DMS53 (cell line): ENCODE results near the gene NTM.

ENCODE experiments used
- DNase-seq: peaks from one replicate; lab custom pipeline; 2025; lab: John Stamatoyannopoulos, UW

NTM gene

GRCh38 chr11:132075447-132075846, 705.0 kb downstream of the NTM start:
- no peak for DNase-seq

- DNase-seq: no peak
Observed at GRCh38 chr11:132077416-132077815, 707.0 kb downstream of the NTM start.

GRCh38 chr11:132078264-132079076, 708.1 kb downstream of the NTM start:
- DNase-seq: no peak

DNA sequence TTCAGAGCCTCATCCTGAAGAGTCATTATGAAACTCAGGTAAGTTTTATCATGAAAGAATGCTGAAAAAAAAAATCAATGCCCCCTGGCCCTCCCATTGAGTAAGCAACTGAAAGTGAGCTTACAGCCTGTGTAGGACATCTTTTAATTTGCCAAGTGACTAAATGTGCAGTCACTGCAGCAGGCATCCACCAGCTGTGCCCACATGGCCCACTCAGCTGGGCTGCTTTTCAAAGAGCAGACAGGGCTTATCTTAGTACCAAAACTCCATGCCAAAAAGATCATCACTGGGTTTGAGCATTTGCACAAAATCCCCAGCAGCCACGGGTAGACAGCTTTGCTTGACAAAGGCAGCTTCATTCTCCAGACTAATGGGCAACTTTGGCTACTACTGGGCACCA, 709.7 kb downstream of the NTM start:
- DNase-seq: no peak

DNA sequence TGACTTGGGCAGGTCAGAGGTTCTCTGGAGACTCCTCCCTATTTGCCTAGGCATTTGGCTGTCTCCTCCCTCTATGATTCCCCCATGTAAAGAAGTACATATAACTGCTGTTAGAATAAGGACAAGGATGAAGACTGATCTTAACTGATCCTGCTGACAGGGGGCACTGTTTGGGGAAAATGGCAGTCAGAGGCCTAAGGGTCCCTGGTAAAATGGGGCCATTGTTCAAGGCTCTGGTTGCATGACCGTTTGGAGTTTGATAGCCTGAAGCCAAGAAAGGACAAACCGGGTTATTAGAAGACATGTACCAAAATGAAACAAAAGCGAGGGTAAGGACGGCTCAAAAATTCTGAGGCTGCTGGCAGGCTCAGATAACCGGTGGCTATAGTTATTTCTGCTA, 712.2 kb downstream of the NTM start:
- no peak for DNase-seq

- DNase-seq: no peak
Observed at GRCh38 chr11:132084433-132084832, 714.0 kb downstream of the NTM start.

DNA sequence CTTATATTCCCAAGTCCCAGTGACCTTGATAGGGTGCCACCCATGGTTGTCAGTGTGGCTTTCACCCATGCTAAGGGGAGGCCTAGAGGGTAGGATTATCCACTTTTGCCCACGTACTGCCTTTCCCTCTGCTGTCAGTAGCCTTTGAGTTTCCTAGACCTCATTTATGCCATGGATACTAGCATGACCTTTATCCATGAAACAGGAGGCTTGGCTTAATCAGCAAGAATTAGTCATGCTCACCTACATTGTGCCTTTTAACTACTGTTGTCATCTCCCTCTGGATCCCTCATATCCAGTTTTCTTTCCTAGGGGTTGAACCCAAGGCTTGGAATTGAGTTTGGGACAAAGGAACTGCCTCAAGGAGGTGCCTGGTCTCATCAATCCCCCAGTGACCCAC, 716.7 kb downstream of the NTM start:
- peak; percentile 29 for DNase-seq

DNA sequence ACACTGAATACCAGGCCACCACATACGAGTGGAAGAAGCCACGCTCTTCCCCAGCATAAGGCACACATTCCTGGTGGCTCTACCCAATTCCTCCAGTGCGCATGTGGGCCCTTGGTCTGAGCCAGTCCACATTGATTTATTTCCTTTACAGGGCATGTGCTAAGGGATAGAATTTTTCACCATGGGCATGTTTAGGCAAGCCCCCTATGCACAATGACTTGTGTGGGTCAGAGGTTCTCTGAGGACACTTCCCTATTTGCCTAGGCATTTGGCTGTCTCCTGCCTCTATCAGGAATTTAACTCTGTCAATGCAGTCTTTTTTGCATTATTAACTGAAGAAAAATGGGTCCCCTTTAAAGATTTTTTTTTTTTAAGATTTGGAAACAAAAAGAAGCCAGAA, 718.1 kb downstream of the NTM start:
- no peak for DNase-seq

- no peak for DNase-seq
Observed at GRCh38 chr11:132093536-132094259, 723.3 kb downstream of the NTM start.

DNA sequence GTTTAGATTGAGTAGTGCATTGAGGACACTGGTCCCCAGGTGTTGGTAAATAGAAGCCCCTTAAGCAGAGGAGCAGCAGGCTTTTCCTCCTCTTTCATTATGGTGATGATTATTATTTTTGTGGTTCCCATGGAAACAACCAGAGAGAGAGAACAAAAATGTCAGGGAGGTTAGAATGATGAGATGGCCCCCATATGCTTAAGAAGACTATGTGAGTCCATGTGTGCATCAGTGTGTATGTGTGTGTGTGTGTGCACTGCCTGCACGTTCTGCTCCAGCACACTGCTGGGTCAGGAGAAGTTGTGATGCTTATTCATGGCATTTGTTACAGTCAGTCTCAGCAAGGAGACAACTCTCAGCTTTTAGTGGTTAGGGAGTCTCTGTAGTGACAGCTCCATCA, 724.2 kb downstream of the NTM start:
- no peak for DNase-seq

DNA sequence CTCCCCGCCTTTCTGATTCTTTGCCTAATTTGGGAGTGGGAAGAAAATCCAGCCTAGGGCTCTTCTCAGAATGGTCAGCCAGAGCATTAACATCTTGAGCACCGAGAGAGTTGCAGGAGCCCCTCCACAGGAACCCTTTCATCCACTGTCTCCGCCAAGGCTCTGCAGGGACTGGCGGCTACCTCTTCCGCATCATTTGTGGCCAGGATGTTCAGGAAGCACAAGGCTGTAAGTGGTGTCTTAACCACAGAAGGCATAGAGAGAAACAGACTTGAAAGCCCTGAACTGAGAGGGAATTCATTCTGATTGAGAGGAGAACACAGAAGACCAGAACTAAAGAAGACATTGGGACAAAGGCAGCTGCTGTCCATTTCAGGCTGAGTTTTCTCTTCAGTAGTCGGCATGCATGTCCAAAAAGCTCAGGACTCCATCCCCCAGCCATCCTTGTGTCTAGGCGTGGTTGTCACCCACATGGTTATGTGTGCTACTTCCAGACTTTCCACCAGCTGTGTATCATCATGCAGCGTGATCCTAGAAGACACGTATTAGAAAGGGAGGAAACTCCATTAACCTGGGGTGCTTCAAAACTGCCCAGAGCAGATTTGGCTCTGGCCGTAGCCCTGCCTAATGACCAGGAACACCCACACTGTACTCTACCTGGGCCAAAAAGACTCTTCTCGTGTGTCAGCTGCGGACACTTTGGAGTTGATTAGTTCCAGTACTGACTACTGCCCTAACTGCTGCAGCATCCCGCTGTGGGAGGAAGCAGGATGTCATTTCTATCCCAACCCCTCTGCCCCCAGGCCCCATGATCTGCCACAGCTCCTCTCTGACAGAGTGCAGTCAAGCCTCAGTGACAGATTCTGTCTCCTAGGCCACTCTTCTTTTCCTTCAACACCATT, 725.1 kb downstream of the NTM start:
- DNase-seq: no peak

DNA sequence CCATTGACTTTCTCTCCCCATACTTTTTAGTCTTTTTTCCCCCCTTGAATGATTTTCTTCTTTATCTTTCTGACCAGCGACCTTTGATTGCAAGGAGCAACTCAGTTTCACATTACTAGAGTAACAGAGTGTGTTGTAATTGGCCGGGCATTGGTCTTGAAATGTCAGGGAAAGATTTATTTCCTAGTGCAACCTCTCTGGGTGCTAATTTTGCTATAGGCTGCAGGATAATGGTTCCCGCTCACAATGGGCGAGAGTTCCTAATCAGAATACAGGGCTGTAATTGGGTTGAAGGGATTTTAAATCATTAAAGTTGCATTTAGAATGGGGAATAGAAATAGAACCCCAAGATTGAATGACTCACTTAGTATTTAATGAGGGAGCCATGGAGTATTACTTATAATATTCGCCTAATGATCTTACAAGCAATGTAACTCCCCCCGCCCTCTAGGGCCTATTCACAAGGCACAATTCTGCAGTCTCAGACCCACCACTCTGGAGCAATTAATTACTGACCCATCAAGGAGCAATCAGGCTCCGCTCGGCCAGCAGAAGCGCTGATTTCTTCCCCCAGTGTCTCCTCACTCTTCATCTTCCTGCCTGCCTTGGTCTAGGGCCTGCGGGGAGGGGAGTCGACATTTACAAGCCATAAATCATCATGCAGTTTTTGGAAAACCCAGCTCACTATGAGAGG, 725.9 kb downstream of the NTM start:
- no peak for DNase-seq

GRCh38 chr11:132099692-132100091, 729.3 kb downstream of the NTM start:
- peak; percentile 49 for DNase-seq

GRCh38 chr11:132100583-132100982, 730.2 kb downstream of the NTM start:
- no peak for DNase-seq

DNA sequence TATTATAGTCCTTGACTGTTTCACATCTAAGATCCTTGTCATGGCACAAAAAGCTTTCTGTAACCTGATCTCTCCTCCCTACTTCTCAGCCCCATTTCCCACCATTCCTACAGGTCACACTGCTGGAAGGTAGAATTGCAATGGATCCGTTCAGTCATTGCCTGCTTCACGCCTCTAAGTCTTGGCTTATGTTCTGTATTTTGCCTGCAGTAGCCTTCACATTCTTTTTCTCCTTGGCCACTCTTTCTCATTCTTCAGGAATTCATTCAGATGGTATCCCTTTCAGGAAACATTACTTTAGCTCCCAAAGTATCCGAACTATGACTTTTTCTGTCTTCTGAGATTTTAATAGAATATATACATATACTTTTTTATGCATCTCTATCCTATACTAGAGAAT, 731.5 kb downstream of the NTM start:
- no peak for DNase-seq

DNA sequence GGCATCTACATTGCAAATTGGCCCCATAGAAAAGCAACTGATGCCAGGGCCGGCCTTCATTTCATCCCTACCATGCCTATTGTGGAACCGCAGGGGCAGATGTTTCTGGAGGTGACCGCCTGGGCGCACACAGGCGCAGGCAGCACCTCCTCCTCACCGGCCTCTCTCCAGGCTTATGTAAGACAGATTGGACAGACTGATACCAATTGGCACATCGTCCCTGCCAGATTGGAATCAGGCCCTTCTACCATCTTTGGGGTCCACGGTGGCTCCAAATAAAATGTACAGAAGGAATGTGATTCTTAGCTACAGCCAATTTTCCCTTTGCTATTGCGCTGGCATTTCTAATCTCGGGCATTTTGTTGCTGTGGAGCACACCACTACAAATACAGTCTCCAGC, 732.6 kb downstream of the NTM start:
- DNase-seq: no peak

- no peak for DNase-seq
Observed at GRCh38 chr11:132106096-132106982, 735.9 kb downstream of the NTM start.

DNA sequence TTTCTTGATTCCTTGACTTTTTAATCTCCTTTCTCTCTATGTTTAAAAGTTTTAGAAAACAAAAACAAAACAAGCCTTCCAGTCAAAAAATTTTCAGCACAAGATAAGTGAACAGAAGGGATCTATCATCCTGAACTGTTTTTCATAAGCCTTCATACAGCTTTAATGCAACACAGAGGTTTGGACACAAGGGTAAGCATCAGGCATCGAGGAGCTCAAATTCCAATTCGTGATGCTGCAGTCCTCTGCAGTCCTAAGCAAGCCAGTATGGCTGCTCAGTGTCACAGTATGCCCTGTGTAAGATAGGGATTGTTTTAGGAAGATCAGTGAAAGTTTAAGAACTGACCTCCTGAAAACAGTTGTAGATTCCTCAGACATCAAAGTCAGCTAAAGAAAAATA, 740.9 kb downstream of the NTM start:
- DNase-seq: no peak

GRCh38 chr11:132111838-132112237, 741.4 kb downstream of the NTM start:
- no peak for DNase-seq

DNA sequence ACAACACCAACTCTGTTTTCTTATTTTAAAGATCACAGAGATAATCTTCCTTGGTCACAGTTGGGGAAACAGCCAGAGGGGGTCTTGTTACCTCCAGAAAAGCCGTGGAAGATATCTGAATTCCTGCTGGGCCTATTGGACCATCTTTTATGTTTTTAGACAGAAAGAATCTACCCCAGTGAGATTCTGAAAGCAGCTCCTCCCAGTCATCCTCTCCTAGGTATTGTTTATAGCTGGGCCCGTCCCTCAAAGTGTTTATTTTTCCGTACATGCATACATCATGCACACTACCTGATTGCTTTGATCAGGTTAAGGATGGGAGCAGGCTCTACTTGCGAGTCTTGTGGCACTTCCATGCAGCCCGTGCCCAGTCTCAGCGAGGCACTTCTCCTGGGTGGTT, 742.4 kb downstream of the NTM start:
- no peak for DNase-seq

DNA sequence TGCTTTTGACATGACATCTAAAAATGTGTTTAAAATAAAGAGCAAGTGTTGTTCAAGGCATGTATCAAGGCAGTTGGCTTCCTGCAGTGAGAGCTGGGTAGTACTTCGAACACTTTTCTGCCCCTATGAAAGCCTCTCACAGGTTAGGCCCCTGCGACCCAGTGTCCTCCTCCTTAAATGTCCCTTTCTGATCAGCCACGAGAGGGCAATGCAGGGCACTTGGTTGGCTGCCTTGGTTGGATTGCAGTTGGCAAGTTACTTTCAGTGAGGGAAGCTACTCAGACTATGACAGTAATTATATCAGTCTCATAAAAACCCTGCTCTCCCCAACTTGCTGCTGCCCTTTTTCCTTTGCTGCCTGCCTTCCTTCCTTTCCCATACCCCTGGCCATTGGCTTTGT, 743.8 kb downstream of the NTM start:
- DNase-seq: peak; percentile 77
